SW480 (cell line): ENCODE results near the gene OR5M3.
A peak's percentile ranks its signal among the peaks of the same experiment; 100 is the strongest.

Source experiments
- DNase-seq: peaks from one replicate; pipeline ENCODE4 v3.0.0-alpha.2; 2016; ENCODE audit warnings: low spot score

OR5M3 gene

GRCh38 chr11:56473252-56473651 lies at the start of gene OR5M3:
TSS of gene OR5M3 (minus strand) at chr11:56473352. CDS start at chr11:56470497, 2,855 bp downstream.
- no peak for DNase-seq

GRCh38 chr11:56522008-56522407 lies 48.9 kb upstream of the OR5M3 start:
- DNase-seq, result peak; percentile 32

- no peak for DNase-seq
These were observed 40.1 kb upstream of the OR5M3 start for GRCh38 chr11:56513280-56513679.

GRCh38 chr11:56509439-56509838 lies 36.3 kb upstream of the OR5M3 start:
- no peak for DNase-seq

- DNase-seq, result no peak
These were observed 23.9 kb upstream of the OR5M3 start for GRCh38 chr11:56497010-56497409.

- no peak for DNase-seq
These were observed 22.0 kb upstream of the OR5M3 start for GRCh38 chr11:56495117-56495516.

- no peak for DNase-seq
These were observed 18.1 kb upstream of the OR5M3 start, which contains the start of gene OR5M8 for GRCh38 chr11:56491270-56491669. TSS of gene OR5M8 (minus strand) at chr11:56491370. CDS start at chr11:56491370, 0 bp downstream.

- no peak for DNase-seq
These were observed 13.6 kb upstream of the OR5M3 start for GRCh38 chr11:56486801-56487200.

- no peak for DNase-seq
These were observed 1.6 kb upstream of the OR5M3 start for GRCh38 chr11:56474729-56475235.

- no peak for DNase-seq
These were observed 16.1 kb downstream of the OR5M3 start for GRCh38 chr11:56457076-56457475.

- DNase-seq, result no peak
These were observed 19.6 kb downstream of the OR5M3 start for GRCh38 chr11:56453521-56453920.
